Measurements from ENCODE around the gene HNMT. TPM values are rescaled to one million over a fixed set of nuclear protein-coding genes. Genes with fewer than 3 reads are reported as not detected.

Gene HNMT
- total RNA-seq, 1 donor from 2014 or later: 1.1 TPM

GRCh38 chr2:137963535-137964065, 673 bp upstream of the HNMT start:
- H3K27me3 ChIP-seq (ENCODE audit: control insufficient read depth, insufficient read depth, low read length): no peaks in the 10 kb centered on the region
- FAIRE-seq (no peak), DNase-seq (ENCODE audit: low read depth) (no peak)
- H3K36me3 ChIP-seq (ENCODE audit: control insufficient read depth, insufficient read depth, low read length): no peaks in the 10 kb centered on the region
- no peak overlapping the region for H3K4me3 ChIP-seq (ENCODE audit: low read depth, low read length)
- TF ChIP-seq, protein P1, sequence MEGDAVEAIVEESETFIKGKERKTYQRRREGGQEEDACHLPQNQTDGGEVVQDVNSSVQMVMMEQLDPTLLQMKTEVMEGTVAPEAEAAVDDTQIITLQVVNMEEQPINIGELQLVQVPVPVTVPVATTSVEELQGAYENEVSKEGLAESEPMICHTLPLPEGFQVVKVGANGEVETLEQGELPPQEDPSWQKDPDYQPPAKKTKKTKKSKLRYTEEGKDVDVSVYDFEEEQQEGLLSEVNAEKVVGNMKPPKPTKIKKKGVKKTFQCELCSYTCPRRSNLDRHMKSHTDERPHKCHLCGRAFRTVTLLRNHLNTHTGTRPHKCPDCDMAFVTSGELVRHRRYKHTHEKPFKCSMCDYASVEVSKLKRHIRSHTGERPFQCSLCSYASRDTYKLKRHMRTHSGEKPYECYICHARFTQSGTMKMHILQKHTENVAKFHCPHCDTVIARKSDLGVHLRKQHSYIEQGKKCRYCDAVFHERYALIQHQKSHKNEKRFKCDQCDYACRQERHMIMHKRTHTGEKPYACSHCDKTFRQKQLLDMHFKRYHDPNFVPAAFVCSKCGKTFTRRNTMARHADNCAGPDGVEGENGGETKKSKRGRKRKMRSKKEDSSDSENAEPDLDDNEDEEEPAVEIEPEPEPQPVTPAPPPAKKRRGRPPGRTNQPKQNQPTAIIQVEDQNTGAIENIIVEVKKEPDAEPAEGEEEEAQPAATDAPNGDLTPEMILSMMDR (IDR thresholded peaks at IDR 0.05; ENCODE audit: insufficient read depth, low read length, severe bottlenecking): no peak

GRCh38 chr2:137964859-137965459, 686 bp downstream of the HNMT start:
- Histone ChIP-seq H3K36me3 (ENCODE audit: control insufficient read depth, insufficient read depth, low read length) (no peaks in the 10 kb centered on the region), H3K4me3 (ENCODE audit: low read depth, low read length) (peak overlapping the region; percentile 31), H3K27me3 (ENCODE audit: control insufficient read depth, insufficient read depth, low read length) (no peaks in the 10 kb centered on the region)
- DNase-seq (ENCODE audit: low read depth): no peak
- TF ChIP-seq, protein P1 (IDR thresholded peaks at IDR 0.05; ENCODE audit: insufficient read depth, low read length, severe bottlenecking): no peak
- FAIRE-seq: no peak

DNA sequence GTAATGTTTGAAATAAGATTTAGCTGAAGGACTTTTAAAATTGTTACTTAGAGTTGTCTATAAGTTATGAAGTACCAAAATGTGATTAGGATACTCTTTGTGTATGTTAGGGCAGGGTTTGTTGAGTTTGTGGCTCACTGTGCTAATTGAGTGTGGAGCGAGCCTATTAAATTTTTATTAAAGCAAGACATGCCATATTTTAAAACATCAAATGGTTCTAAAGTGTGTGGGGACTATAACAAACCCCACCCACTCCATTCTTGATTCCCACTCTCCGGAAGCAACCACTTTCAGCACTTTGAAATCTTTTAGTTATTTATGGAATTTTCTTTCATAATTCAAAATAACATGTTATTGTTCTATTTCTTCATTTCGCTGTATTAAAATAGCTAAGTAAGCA, 1.8 kb downstream of the HNMT start:
- DNase-seq (ENCODE audit: low read depth): no peak
- no peak for FAIRE-seq
- TF ChIP-seq, protein P1 (IDR thresholded peaks at IDR 0.05; ENCODE audit: insufficient read depth, low read length, severe bottlenecking): no peak
- Histone ChIP-seq H3K4me3 (ENCODE audit: low read depth, low read length) (no peak overlapping the region), H3K36me3 (ENCODE audit: control insufficient read depth, insufficient read depth, low read length) (no peaks in the 10 kb centered on the region), H3K27me3 (ENCODE audit: control insufficient read depth, insufficient read depth, low read length) (no peaks in the 10 kb centered on the region)

GRCh38 chr2:137967042-137967441, 2.8 kb downstream of the HNMT start:
- FAIRE-seq (no peak), DNase-seq (ENCODE audit: low read depth) (no peak)
- Histone ChIP-seq H3K4me3 (ENCODE audit: low read depth, low read length) (no peak overlapping the region), H3K36me3 (ENCODE audit: control insufficient read depth, insufficient read depth, low read length) (no peaks in the 10 kb centered on the region), H3K27me3 (ENCODE audit: control insufficient read depth, insufficient read depth, low read length) (no peaks in the 10 kb centered on the region)
- TF ChIP-seq, protein P1 (IDR thresholded peaks at IDR 0.05; ENCODE audit: insufficient read depth, low read length, severe bottlenecking): no peak

- Histone ChIP-seq H3K4me3 (ENCODE audit: low read depth, low read length) (no peak overlapping the region), H3K27me3 (ENCODE audit: control insufficient read depth, insufficient read depth, low read length) (no peaks in the 10 kb centered on the region), H3K36me3 (ENCODE audit: control insufficient read depth, insufficient read depth, low read length) (no peaks in the 10 kb centered on the region)
- TF ChIP-seq, protein P1 (IDR thresholded peaks at IDR 0.05; ENCODE audit: insufficient read depth, low read length, severe bottlenecking): no peak
- no peak for FAIRE-seq
- DNase-seq (ENCODE audit: low read depth): no peak
Measured at GRCh38 chr2:137968477-137969417, 4.5 kb downstream of the HNMT start.

Measured in bronchial epithelial cell (primary cell).